Right ventricle myocardium superior (tissue), 1 donor: ENCODE measurements around the gene ELP4. TPM values are rescaled to one million over a fixed set of nuclear protein-coding genes. Genes with fewer than 3 reads are reported as not detected.
"Not testable (repeated sequence)": the region's sequence is repeated elsewhere in the genome, so short reads cannot be mapped to it uniquely, and the experiment has no call there.

Experiments used
- ATAC-seq: fragments of 200-7000 bp; cut with Tn5 transposase; one replicate; pipeline ENCODE4 v1.9.1; 2020; ENCODE audit warnings: mild to moderate bottlenecking; ENCODE audit not compliant: poor library complexity
- DNase-seq: peaks from one replicate; pipeline ENCODE4 v3.0.0-alpha.2; 2020
- intact Hi-C: fragments of 100-400 bp; cut with DNase I; formaldehyde crosslinking; loops from one replicate; pipeline ENCODE4 v1.11.2; 2022
- long read RNA-seq: library from polyadenylated mRNA; unstranded; transcript quantifications from one replicate; pipeline ENCODE4 v2.0.0, GENCODE V29; 2021
- total RNA-seq: library from RNA; stranded (reverse); fragmentation: NEBNext Ultra II Directional; extraction: Animal tissue kit (Norgen Biotek cat#: 25700); gene quantifications from one replicate; pipeline ENCODE4 v1.2.1, GENCODE V29; 2021
- donor health status: DM: no; HTN: yes; CAD: no; lungs with severe emphysema.

The ELP4 gene
- total RNA-seq = 14.7 TPM
- long read RNA-seq, full-length matches to known transcripts = 15 of 17 reads
- long read RNA-seq, partial matches to known transcripts = 2 of 17 reads
- long read RNA-seq, other reads (novel, unspliced or antisense) = 0 of 17 reads

GRCh38 chr11:31509429-31510345, at the start of gene ELP4, which contains the start of gene IMMP1L:
Gene ELP4, plus strand, starts transcription at chr11:31509767. Its CDS starts 18 bp downstream, at chr11:31509785.
Gene IMMP1L, minus strand, starts transcription at chr11:31509622. Its CDS starts 46,346 bp downstream, at chr11:31463276.
- intact Hi-C loops = no loop called here

GRCh38 chr11:31464436-31464835, 45.1 kb upstream of the ELP4 start:
- DNase-seq = no peak
- intact Hi-C loops = no loop called here
- ATAC-seq = no peak

More at GRCh38 chr11:31509429-31510345, at the start of gene ELP4, which contains the start of gene IMMP1L:
- ATAC-seq (peak; percentile 100), DNase-seq (peak; percentile 96)

- DNase-seq (no peak), ATAC-seq (no peak)
- intact Hi-C loops = no loop called here
These were observed 35.5 kb upstream of the ELP4 start for GRCh38 chr11:31474083-31474482.

GRCh38 chr11:31477528-31478222, 31.9 kb upstream of the ELP4 start:
- intact Hi-C loops = no loop called here
- ATAC-seq (no peak), DNase-seq (no peak)

- no peak for DNase-seq
- intact Hi-C loops = no loop called here
- ATAC-seq = no peak
These were observed 31.4 kb upstream of the ELP4 start for GRCh38 chr11:31478223-31478590.

GRCh38 chr11:31479066-31479465, 30.5 kb upstream of the ELP4 start:
- intact Hi-C loops = no loop called here
- ATAC-seq = no peak
- no peak for DNase-seq

- ATAC-seq = no peak
- intact Hi-C loops = no loop called here
- no peak for DNase-seq
These were observed 28.6 kb upstream of the ELP4 start for GRCh38 chr11:31480930-31481329.

DNA sequence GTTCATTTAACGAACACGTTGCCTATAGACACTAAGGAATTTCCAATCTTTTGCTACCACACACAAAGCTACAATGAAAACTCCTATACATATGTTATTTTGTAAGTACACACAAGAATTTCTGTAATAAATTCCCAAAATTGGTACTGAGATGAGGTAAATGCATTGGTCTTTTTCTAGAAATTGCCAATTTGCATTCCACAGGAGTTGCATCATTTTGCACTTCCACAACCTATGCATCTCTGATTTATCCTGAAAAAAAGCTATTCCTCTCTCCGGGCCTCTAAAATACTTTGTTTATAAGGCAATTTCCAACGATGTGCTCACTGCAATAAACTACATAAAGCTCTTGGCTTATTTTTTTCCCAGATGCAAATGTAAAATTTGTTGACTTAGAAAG, 25.1 kb upstream of the ELP4 start:
- DNase-seq (no peak), ATAC-seq (no peak)
- intact Hi-C loops = no loop called here

DNA sequence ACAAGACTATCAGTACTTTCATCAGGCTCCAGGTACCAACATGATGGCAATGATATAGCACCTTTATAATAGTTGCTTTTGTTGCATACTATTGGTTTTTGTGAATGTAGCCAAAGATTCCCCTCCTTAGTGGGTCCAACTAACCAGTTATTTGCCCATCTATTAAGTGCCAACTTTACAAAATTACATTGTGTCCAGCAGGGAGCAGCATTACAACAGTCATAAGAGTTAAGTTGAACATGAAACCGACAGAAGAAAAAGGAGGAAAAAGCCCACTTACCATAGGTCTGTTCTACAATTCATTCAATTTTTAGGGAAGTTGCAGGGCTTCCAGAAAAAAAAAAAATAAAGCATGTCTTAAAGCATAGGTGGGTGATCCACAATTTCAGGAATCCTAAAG, 21.7 kb upstream of the ELP4 start:
- no peak for ATAC-seq
- no peak for DNase-seq
- intact Hi-C loops = no loop called here

DNA sequence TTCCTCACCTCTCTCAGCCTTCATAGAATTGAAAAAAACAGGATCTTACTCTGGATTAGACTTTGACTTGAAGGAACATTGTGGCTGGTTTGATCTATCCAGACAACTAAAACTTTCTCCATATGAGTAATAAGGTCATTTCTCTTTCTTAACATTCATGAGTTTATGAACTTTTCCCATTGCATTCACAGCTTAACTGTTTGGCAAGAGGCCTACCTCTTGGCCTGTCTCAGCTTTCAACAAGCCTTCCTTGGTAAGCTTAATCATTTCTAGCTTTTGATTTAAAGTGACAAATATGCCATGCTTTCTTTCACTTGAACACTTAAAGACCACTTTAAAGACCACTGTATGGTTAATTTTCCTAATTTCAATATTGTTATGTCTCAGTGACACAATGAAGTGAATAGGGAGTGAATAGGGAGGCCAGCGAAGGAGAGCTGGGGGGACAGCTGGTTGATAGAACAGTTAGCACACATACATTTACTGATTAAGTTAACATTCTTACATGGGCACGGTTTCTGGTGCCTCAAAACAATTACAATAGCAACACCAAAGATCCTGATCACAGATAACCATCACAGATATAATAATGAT, 17.1 kb upstream of the ELP4 start:
- ATAC-seq (no peak), DNase-seq (no peak)
- intact Hi-C loops = no loop called here

DNA sequence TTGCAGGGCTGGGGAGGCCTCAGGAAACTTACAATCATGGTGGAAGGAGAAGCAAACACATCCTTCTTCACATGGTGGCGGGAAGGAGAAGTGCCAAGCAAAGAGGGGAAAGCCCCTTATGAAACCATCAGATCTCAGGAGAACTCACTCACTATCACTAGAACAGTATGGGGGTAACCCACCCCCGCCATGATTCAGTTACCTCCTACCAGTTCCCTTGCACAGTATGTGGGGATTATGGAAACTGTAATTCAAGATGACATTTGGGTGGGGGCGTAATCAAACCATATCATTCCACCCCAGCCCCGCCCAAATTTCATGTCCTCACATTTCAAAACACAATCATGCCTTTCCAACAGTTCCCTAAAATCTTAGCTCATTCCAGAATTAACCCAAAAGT, 16.3 kb upstream of the ELP4 start:
- intact Hi-C loops = no loop called here
- no peak for DNase-seq

GRCh38 chr11:31493762-31494161, 15.8 kb upstream of the ELP4 start:
- ATAC-seq, intact Hi-C loops, DNase-seq: not testable (repeated sequence)

More for the DNA sequence above, 16.3 kb upstream of the ELP4 start:
- no peak for ATAC-seq

DNA sequence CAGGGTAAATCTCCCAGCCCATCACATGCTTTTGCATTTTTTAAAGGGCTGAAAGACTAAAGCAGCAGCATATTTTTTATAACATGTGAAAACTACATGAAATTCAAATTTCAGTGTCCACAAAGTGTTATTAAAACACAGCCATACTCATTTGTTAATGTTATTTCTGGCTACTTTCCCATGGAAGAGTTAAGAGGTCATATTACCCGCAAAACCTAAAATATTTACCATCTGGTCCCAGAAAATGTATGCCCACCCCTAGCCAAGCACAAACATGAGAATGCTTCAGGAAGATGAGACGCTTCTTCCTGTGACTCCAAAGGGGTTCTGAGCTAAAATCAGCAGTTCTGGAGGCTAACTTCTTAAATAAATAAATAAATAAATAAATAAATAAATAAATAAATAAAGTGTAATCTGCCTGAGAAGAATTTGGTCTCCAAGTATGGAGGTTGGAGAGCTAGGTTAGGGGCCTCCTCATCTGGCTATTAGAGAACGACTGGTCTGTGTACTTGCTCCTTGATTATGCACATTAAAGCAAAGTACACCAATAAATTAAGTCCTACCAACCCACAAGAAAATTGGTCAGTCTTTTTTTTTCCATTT, 9.9 kb upstream of the ELP4 start:
- intact Hi-C loops = no loop called here
- no peak for ATAC-seq

GRCh38 chr11:31500560-31500959, 9.0 kb upstream of the ELP4 start:
- no peak for ATAC-seq
- intact Hi-C loops = no loop called here
- DNase-seq = no peak

More for the DNA sequence above, 9.9 kb upstream of the ELP4 start:
- DNase-seq = no peak

DNA sequence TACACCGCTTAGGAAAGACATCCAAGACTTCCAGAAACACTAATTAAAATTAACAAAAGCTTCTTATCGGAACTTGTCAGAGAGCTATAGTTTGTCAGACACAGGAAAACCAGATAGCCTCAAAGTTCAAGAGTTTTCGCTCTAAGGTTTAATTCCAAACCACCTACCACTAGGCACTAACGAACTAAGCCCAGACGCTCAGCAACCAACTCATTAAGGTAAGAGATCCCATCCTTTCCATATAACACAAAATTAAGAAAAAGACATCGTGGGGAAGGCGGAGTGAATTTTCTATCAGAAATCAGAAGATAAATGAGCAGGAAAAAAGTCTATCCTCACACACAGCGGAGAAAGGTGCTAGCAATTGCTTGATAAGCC, 527 bp upstream of the ELP4 start:
- DNase-seq (no peak), ATAC-seq (peak; percentile 27)
- intact Hi-C loops = no loop called here

- ATAC-seq (no peak), DNase-seq (no peak)
- intact Hi-C loops = no loop called here
These were observed 2.5 kb downstream of the ELP4 start for GRCh38 chr11:31512117-31512516.

- no peak for ATAC-seq
- intact Hi-C loops = no loop called here
- no peak for DNase-seq
These were observed 12.1 kb downstream of the ELP4 start for GRCh38 chr11:31521497-31522150.

DNA sequence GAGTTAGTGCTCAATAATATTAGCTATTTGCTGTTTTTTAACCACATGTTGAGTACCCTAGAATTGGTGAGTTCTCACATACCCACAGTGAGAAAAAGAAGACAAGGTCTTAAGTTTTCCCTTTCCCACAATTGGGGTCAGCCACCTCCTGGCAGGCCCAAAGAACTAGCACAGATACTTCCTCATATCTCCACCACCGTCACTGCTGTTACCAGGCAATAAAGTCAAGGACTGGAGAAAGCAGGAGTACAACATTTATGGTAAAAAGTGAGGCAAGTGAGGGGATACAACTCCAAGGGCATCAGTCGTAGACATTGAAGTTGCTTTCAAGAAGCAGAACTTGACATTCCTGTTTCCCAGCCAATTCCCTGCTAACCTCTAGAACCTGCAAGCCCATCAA, 19.6 kb downstream of the ELP4 start:
- intact Hi-C loops = no loop called here
- ATAC-seq (no peak), DNase-seq (no peak)
